Duodenal mucosa (tissue), 2 donors: ENCODE measurements around the gene EDEM1.
A peak's percentile ranks its signal among the peaks of the same experiment; 100 is the strongest.
"Not testable (repeated sequence)": the region's sequence is repeated elsewhere in the genome, so short reads cannot be mapped to it uniquely, and the experiment has no call there.

Experiments used
- H3K27ac ChIP-seq: one replicate; pipeline ENCODE4 v1.7.0; 2013; ENCODE audit warnings: low read depth, low read length
- H3K27me3 ChIP-seq, 2 donors: one replicate each; pipeline ENCODE4 v1.7.0; 2013; ENCODE audit warnings: low read length in 2 of 2, control low read depth in 1 of 2; ENCODE audit not compliant: insufficient read depth in 2 of 2, control insufficient read depth in 1 of 2
- H3K36me3 ChIP-seq, 2 donors: one replicate each; pipeline ENCODE4 v1.7.0; 2013; ENCODE audit warnings: low read length in 2 of 2, control low read depth in 1 of 2; ENCODE audit not compliant: insufficient read depth in 2 of 2, control insufficient read depth in 1 of 2
- H3K4me1 ChIP-seq, 2 donors: one replicate each; pipeline ENCODE4 v1.7.0; 2013; ENCODE audit warnings: low read length in 2 of 2, control low read depth in 1 of 2; ENCODE audit not compliant: insufficient read depth in 2 of 2, control insufficient read depth in 1 of 2
- H3K4me3 ChIP-seq, 2 donors: one replicate each; pipeline ENCODE4 v1.7.0; 2013; ENCODE audit warnings: low read length in 2 of 2, low read depth in 1 of 2
- H3K9ac ChIP-seq, 2 donors: one replicate each; pipeline ENCODE4 v1.7.0; 2013; ENCODE audit warnings: low read length in 2 of 2, low read depth in 1 of 2
- H3K9me3 ChIP-seq, 2 donors: one replicate each; pipeline ENCODE4 v1.7.0; 2013; ENCODE audit warnings: low read length in 2 of 2, control low read depth in 1 of 2; ENCODE audit not compliant: control insufficient read depth in 1 of 2

EDEM1 gene

DNA sequence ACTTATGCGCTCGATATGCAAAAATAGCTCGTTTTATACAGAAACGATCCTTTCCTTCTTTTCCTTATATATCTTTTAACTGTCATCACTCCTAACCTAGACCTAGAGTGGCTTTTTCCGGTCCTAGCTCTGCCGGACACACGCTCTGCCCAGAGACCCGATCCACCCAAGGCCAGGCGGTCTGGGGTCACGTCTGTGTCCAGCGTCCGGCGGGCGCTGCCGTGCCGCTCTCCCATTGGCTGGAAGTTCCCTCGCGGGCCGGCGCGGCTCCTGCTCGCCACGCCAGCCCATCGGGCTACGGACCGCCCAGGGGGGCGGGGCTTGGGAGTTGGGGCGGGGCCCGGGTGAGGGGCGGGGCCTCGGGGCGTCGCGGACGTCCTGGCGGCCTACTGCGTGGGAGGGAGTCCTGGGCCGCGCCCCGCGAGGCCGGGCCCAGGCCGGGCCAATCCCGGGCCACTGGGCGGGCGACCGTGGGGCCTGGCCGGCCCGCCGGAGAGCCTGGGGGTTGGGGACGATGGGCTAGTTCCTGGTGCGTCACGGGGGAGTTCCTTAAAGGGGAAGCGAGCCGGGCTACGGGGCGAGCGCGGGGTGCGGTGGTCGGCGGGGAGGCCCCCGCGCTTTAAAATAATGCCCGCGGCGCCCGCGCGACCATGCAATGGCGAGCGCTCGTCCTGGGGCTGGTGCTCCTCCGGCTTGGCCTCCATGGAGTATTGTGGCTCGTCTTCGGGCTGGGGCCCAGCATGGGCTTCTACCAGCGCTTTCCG, at the start of gene EDEM1:
Gene EDEM1, plus strand, starts transcription at position 552 of the 764 bp plus-strand sequence. Its CDS starts 99 bp downstream, at position 651.
- peak within 1 kb of the TSS; percentile 77 to 89 for H3K4me3 ChIP-seq
- H3K36me3 ChIP-seq = no peaks in the 10 kb centered on the region
- no peaks in the 10 kb centered on the region for H3K9me3 ChIP-seq
- H3K4me1 ChIP-seq = peaks cover 13 to 23% of the 10 kb centered on the region in 2 donors
- H3K27me3 ChIP-seq = no peaks in the 10 kb centered on the region
- peak within 1 kb of the TSS; percentile 95 to 96 for H3K9ac ChIP-seq
- peak within 1 kb of the TSS; percentile 88 for H3K27ac ChIP-seq

DNA sequence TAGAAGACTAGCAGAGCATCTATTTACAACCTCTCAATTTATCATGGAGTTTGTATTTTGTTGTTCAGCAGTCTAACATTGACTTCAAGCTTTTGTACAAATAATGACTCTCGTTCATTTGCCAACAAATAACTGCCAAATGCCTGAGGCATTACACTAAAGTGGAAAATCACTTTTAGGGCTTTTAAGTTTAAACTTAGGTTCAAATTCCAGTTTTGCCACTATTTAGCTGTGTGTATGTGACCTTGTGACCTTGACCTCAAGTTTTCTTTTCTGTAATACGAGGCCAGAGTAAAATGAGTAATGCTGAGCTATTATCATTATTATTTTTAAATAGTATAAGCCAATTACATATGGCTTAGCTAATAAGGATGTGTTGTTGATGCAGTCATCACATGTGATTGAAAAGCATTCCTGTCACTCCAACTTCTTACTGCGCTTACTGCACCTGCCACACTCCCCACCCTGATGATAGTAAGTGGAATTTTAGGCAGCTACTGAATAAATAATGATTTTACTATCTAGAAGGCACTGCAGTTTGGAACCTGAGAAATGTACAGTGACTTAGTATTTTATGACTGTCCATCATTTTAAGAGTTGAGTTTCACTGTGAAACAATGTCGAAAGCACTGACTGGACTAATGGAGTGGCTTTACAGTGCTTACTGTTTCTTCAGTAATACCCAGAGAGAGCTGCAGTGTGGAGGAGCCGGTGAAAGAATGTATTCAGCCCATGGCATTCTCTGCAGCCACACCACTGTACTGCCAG, 49.1 kb upstream of the EDEM1 start:
- Histone ChIP-seq H3K27me3 (no peaks in the 10 kb centered on the region), H3K4me1 (peaks cover 9 to 29% of the 10 kb centered on the region in 2 donors), H3K9ac (no peak overlapping the region), H3K4me3 (no peak overlapping the region), H3K27ac (no peak overlapping the region), H3K36me3 (no peaks in the 10 kb centered on the region), H3K9me3 (no peaks in the 10 kb centered on the region)

GRCh38 chr3:5140230-5140621, 47.3 kb upstream of the EDEM1 start:
- H3K9ac ChIP-seq = no peak overlapping the region
- no peaks in the 10 kb centered on the region for H3K9me3 ChIP-seq
- no peak overlapping the region for H3K4me3 ChIP-seq
- no peaks in the 10 kb centered on the region for H3K36me3 ChIP-seq
- H3K27me3 ChIP-seq = no peaks in the 10 kb centered on the region
- no peak overlapping the region for H3K27ac ChIP-seq
- H3K4me1 ChIP-seq = peaks cover 9 to 32% of the 10 kb centered on the region in 2 donors

GRCh38 chr3:5140839-5141238, 46.7 kb upstream of the EDEM1 start:
- no peaks in the 10 kb centered on the region for H3K27me3 ChIP-seq
- H3K4me3 ChIP-seq = no peak overlapping the region
- H3K9ac ChIP-seq = no peak overlapping the region
- H3K36me3 ChIP-seq = no peaks in the 10 kb centered on the region
- H3K27ac ChIP-seq = no peak overlapping the region
- peaks cover 9 to 32% of the 10 kb centered on the region in 2 donors for H3K4me1 ChIP-seq
- no peaks in the 10 kb centered on the region for H3K9me3 ChIP-seq

GRCh38 chr3:5141760-5142159, 45.7 kb upstream of the EDEM1 start:
- H3K9me3 ChIP-seq = no peaks in the 10 kb centered on the region
- H3K4me1 ChIP-seq = peaks cover 9 to 25% of the 10 kb centered on the region in 2 donors
- H3K9ac ChIP-seq = no peak overlapping the region
- H3K4me3 ChIP-seq = no peak overlapping the region
- no peaks in the 10 kb centered on the region for H3K36me3 ChIP-seq
- no peaks in the 10 kb centered on the region for H3K27me3 ChIP-seq
- no peak overlapping the region for H3K27ac ChIP-seq

- H3K27ac ChIP-seq = no peak overlapping the region
- no peaks in the 10 kb centered on the region for H3K27me3 ChIP-seq
- H3K4me1 ChIP-seq = peaks cover 7 to 16% of the 10 kb centered on the region in 2 donors
Observed at GRCh38 chr3:5143464-5143863, 44.0 kb upstream of the EDEM1 start.

GRCh38 chr3:5144316-5144994, 43.1 kb upstream of the EDEM1 start:
- Histone ChIP-seq H3K27me3 (no peaks in the 10 kb centered on the region), H3K36me3 (no peaks in the 10 kb centered on the region), H3K27ac (no peak overlapping the region), H3K9me3 (no peaks in the 10 kb centered on the region), H3K4me1 (peaks cover 5 to 9% of the 10 kb centered on the region in 2 donors), H3K9ac (no peak overlapping the region), H3K4me3 (no peak overlapping the region)

More at GRCh38 chr3:5143464-5143863, 44.0 kb upstream of the EDEM1 start:
- no peak overlapping the region for H3K4me3 ChIP-seq
- H3K36me3 ChIP-seq = no peaks in the 10 kb centered on the region
- no peaks in the 10 kb centered on the region for H3K9me3 ChIP-seq
- no peak overlapping the region for H3K9ac ChIP-seq

DNA sequence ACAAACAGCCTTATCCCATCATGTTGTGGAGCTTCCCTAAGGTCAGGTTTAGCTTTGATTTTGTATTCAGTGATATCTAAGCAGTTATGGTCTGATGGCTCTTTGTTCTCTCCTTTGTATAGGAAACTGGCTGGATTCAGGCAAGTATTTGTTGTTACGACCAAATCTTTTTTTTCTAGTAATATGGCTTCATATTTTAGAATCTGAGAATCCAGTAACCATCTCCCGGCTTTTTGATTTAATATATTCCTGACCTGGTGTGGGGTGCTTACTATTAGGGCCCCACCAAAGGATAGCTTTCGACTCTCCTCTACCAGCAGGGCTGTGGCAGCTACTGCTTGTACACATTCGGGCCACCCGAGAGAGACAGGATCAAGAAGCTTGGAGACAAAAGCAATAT, 42.4 kb upstream of the EDEM1 start:
- no peak overlapping the region for H3K4me3 ChIP-seq
- H3K4me1 ChIP-seq = peaks cover 0 to 6% of the 10 kb centered on the region in 2 donors
- no peaks in the 10 kb centered on the region for H3K27me3 ChIP-seq
- H3K36me3 ChIP-seq = no peaks in the 10 kb centered on the region
- H3K27ac ChIP-seq = no peak overlapping the region
- no peaks in the 10 kb centered on the region for H3K9me3 ChIP-seq
- no peak overlapping the region for H3K9ac ChIP-seq

- H3K4me1 ChIP-seq, H3K27me3 ChIP-seq, H3K9ac ChIP-seq, H3K27ac ChIP-seq, H3K4me3 ChIP-seq, H3K9me3 ChIP-seq, H3K36me3 ChIP-seq: not testable (repeated sequence)
Observed at GRCh38 chr3:5147152-5147551, 40.4 kb upstream of the EDEM1 start.
